ENCODE data around the gene FBRSL1.

Gene FBRSL1

DNA sequence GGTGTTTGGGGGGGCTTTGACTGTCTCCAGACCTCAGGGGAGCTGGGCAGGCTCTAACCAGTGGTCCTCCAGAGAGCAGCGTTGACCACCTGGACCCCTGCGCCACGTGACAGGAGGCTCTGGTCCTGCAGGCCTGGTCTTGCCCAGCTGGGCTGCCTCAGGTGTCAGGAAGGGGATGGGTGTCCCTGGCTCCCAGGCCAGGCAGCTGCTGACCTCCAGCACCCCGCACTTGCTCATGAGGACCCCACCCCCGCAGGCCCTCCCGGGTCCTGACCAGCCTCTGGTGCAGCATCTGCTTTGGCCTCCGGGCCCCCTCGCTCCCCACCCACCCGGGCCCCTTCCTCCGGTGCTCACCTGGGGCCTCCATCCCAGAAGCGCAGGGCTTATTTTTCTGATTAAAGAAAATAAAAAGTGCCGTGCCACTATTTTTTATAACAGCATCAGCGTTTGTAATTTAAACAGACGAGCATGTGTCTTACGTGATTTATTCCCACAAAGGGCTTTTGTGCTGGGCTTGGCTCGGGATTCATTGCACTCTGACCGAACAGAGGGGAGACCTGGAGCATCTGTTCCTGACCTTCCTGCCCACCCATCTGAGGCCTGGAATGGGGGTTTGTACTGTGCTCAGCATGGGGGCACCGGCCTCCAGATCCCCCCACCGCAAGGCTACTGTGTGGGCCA lies 21.7 kb downstream of the FBRSL1 start:
- no peak for DNase-seq (ENCODE audit: low read depth)

DNA sequence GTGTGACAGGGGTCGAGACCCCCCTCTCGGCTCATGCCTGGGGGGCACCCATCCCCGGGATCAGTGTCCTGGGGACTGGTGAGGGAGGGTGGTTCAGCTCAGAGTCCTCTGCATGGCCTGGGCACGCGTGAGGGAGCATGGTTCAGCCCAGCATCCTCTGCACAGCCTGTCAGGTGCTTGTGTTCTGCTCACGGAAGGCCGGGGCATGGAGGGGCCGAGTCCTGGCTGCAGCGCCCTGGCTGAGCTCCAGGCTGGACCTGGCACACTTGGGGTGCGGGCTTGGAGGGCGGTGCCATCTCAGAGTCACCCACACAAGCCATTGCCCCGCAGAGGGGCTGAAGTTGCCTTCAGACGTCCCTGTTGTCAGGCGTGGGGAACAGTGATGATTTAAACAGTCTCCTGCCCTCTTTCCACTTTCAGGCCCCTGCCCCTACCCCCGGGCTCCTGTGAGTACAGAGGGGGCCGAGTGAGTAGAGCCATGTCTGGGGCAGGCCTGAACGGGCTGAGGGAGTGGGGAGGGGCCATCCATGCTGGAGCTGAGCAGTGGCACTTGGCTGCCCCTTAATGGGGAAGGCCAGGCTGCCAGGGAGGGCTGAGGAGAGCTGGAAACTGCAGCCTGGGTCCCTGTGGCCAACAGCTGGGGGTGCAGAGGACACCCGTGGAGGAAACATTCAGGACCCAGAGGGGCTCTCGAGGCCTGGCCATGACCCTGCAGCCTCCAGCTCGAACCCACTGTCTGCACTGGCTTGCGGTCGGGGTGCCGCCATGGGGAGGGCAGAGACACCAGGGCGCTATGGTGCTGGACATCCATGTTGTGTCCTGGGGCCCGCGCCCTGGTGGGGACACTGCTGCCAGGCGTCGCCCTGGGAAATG lies 22.5 kb downstream of the FBRSL1 start:
- DNase-seq (ENCODE audit: low read depth): no peak

- no peak for DNase-seq (ENCODE audit: low read depth)
Observed at GRCh38 chr12:132513070-132513398, 23.1 kb downstream of the FBRSL1 start.

DNA sequence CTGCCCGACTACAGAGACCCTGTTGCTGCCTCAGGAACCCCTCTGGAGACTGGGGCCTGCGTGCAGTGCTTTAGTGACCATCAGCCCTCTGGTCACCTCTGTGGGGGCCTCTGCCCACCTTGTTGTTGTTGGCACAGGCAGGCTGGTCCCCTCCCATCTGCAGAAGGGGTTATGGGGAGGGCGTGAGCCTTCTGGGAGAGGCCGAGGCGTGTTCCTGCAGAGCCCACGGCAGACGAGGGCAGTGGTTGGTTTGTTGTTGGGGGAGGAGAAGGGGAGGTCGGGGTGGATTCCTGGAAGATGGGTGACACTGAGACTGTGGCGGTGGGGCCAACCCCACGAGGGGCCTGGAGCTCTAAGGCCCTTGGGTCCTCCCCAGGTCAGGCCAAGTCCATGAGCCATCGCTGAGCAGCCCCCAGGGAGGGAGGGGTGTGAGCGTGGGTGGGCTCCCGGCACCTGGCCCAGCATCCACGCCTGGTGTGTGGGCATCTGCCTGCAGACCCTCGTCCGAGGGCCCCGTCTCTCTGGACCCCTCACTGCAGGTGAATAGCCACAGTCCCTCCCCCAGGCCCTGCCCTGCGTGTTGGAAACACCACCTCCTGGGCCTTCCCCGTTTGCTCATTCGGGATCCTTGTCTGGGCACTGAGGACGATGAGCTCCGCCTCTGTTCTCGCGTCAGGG lies 23.6 kb downstream of the FBRSL1 start:
- DNase-seq (ENCODE audit: low read depth): no peak

DNA sequence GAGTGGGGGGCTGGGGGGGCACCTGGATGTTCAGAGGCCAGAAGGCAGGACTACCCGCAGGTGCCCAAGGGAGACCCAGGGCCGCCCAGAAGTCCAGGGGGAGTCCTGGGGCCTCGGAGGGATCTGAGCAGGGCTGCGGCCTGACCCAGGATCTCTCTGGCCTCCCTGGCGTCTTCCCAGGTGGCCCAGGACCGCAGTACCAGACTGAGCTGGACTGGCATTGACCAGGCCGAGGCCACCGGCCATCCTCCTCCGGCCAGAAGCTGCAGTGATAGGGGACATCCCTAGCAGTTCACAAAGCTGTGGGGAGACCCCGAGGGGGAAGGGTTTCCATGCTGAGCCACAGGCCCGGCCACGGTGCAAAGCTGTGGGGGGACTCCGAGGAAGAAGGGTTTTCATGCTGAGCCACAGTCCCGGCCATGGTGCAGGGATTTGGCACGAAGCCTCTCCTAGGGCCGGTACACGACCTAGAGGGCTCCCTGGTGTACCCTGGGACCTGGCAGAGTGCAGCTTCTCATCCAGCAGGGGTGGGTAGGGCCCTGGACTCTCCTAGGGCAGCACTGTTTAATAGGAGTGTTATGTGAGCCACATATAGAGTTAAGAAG lies 24.4 kb downstream of the FBRSL1 start:
- DNase-seq (ENCODE audit: low read depth): no peak

DNA sequence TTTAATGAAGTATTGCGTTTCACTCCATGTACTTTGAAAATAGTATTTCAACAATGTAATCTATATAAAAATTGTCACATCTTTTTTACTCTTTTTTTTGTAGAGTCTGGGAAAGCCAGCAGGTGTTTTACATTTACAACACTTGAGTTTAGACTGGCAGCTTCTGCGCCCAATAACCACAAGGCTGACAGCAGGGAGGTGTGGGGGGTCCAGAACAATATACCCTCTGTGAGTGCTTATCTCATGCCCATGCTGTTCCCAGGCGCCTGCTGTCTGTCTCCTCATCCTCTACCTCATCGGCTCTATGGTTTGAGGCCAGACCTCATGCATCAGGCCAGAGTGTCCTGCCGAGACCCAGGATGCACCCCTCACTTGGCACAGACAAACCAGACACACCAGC lies 24.9 kb downstream of the FBRSL1 start:
- DNase-seq (ENCODE audit: low read depth): no peak

- no peak for DNase-seq (ENCODE audit: low read depth)
Observed at GRCh38 chr12:132516095-132517012, 26.4 kb downstream of the FBRSL1 start.

DNA sequence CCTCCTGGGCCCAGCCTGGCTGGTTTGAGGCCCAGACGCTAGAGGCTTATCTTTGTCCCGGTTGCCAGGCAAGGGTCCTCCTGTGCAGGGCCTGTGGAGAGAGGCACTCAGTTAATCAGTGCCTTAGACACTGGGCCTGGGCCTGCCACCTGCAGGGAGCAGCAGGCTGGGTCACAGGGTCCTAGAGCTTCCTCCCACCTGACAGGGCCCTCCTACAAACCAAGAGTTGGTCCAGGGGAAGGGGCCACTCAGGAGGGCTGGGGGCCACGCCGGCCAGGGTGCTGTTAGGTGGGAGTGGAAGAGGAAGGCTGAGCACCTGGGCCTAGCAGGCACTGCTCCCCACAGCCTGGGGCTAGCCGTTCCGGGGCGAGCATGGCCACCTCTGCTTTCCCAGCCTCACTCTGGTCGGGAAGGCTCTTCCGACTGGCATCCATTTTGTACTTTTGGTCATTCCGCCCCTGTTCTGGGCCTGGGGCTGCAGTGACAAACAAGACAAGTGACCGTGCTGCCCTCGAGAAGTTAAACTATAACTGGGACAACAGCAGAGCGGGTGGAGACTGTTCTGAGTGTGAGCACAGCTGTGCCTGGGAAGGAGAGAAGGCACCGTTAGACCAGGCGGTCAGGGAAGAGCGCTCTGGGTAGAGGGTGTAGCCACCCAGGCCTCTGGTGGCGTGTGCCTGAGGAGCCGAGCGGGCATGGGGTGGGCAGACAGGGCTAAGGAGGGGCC lies 27.2 kb downstream of the FBRSL1 start:
- no peak for DNase-seq (ENCODE audit: low read depth)

- DNase-seq (ENCODE audit: low read depth): no peak
Observed at GRCh38 chr12:132517740-132518100, 27.8 kb downstream of the FBRSL1 start.

GRCh38 chr12:132518354-132518992 lies 28.5 kb downstream of the FBRSL1 start:
- no peak for DNase-seq (ENCODE audit: low read depth)

DNA sequence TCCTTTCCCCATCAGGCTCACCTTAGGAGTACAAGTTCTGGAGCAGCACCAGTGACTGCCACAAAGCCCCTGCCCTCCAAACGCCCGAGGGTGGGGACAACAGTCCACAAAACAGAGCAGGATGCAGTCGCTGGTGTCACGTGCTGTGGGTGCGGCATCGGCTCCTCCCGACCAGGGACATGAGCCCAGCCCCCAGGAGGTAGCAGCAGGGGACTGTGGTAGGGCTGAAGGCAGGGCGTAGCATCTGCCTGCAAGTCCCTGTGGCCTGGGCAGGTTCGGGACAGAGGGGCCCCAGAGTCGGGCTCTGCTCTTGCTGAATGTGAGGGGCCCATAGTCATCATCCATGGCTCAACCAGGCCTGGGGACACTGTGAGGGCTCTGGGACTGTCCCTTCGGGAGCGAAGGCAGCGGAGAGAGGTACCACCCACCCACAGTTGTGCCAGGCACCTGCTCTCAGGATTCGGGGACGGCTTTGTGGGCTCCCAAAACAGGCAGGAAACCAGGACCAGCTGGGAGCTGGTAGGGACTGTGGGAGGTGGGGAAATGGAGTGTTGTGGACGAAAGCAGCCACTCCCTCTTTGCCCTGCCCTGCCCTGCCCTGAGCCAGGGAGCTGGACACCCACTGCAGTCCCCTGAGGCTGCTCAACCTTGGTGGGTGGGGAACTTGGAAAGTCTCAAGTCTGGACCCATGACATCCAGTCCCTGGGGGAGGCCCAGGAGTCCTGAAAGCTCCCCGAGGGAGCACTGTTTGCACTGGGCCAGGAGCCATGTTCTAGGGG lies 30.7 kb downstream of the FBRSL1 start:
- DNase-seq (ENCODE audit: low read depth): no peak

DNA sequence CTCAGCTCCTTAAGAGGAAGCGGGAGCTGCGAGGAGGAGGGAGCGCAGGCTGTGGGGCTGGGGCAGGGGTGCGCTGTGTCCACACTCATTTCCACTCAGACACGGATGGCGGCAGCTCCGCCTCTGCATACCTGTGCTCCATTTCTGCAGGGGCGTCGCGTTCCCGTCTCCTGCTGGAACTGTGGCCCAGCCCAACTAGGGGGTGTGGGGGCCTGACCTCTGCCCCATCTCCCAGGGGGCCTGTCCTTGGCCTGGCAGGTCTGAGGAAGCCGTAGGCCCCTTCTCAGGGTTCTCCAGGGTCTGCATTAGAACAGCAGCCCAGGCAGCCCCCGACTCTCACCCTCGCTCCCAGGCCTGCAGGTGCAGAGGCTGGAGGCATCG lies 31.2 kb downstream of the FBRSL1 start:
- DNase-seq (ENCODE audit: low read depth): no peak

DNA sequence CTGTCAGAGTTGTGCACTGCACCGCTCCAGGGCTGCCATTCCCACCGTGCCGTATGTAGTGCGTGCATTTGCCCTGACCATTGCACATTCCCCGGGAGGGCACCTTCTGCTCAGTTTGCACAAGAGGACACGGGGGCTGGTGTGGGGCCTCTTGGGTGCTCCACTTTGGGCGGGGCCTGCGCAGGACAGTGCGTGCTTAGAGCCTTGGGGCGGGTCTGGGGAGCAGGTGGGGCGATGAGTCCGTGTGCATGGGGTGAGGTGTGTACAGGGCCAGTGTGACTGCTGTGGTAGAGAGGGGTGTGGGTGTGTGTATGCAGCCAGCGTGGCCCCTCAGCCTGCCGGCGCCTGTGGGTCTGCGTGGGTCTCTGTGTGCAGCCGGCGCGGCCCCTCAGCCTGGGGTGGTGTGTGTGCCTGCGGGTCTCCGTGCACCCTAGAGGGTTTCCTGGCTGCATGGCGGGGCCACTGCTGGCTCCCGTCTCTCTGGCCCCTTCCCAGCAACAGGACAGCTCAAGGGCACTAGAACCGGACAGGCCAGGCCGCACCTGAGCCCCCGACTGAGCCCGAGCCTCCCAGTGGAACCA lies 31.9 kb downstream of the FBRSL1 start:
- DNase-seq (ENCODE audit: low read depth): no peak

GRCh38 chr12:132522592-132523380 lies 32.8 kb downstream of the FBRSL1 start:
- no peak for DNase-seq (ENCODE audit: low read depth)

GRCh38 chr12:132523576-132524331 lies 33.8 kb downstream of the FBRSL1 start:
- DNase-seq (ENCODE audit: low read depth): peak; percentile 58

DNA sequence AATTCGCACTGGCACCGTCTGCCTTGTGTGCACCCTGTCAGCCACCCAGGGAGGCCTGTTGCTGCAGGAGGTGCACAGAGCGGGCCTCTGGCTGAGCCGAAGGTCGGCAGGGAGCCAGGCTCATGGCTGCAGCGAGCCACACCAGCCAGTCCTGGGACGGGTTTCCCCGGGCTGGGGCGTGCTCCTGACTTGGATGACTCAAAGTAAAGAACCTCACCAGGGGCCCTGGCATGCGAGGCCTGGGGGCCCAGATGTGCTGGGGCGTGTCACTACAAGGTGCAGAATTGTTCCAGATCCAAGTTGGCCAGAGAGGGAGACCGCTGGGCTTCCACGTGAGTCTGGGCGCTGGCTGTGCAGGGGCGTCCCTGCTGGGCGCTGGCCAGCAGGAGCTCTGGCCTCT lies 34.5 kb downstream of the FBRSL1 start:
- DNase-seq (ENCODE audit: low read depth): no peak

- no peak for DNase-seq (ENCODE audit: low read depth)
Observed at GRCh38 chr12:132525011-132525832, 35.3 kb downstream of the FBRSL1 start.
